Loucy (cell line): Measurements from ENCODE around the gene KL.

ENCODE experiments used
- H2AFZ ChIP-seq: fragments of 200-600 bp; sonication (generic); 2 replicates; pipeline ENCODE4 v1.6.0; 2016; ENCODE audit warnings: antibody characterized with exemption, mild to moderate bottlenecking, low read length, moderate library complexity
- H3F3A ChIP-seq: fragments of 200-600 bp; 2 replicates; pipeline ENCODE4 v1.6.0; 2016; ENCODE audit warnings: antibody characterized with exemption, low read depth, mild to moderate bottlenecking
- H3K27me3 ChIP-seq: fragments of 200-600 bp; sonication (generic); 2 replicates; pipeline ENCODE4 v1.6.1; 2014; ENCODE audit warnings: low read length, mild to moderate bottlenecking; ENCODE audit not compliant: insufficient read depth, poor library complexity, severe bottlenecking
- H3K36me3 ChIP-seq: fragments of 200-600 bp; sonication (generic); 2 replicates; pipeline ENCODE4 v1.6.1; 2016; ENCODE audit warnings: low read length; ENCODE audit not compliant: insufficient read depth
- H3K4me1 ChIP-seq: fragments of 200-600 bp; sonication (generic); 2 replicates; pipeline ENCODE4 v1.5.1; 2014; ENCODE audit warnings: low read length, mild to moderate bottlenecking; ENCODE audit not compliant: insufficient read depth, poor library complexity, severe bottlenecking
- H3K4me2 ChIP-seq: fragments of 200-600 bp; sonication (generic); 2 replicates; pipeline ENCODE4 v1.6.0; 2014; ENCODE audit warnings: antibody characterized with exemption, low read length, low read depth, mild to moderate bottlenecking; ENCODE audit not compliant: poor library complexity, severe bottlenecking
- H3K4me3 ChIP-seq: fragments of 200-600 bp; sonication (generic); 2 replicates; pipeline ENCODE4 v1.5.1; 2014; ENCODE audit warnings: low read length, mild to moderate bottlenecking, mixed read lengths; ENCODE audit not compliant: poor library complexity, severe bottlenecking
- H3K79me2 ChIP-seq: fragments of 200-600 bp; sonication (generic); 2 replicates; pipeline ENCODE4 v1.6.1; 2014; ENCODE audit warnings: low read length; ENCODE audit not compliant: insufficient read depth
- H3K9ac ChIP-seq: fragments of 200-600 bp; sonication (generic); 2 replicates; pipeline ENCODE4 v1.6.0; 2014; ENCODE audit warnings: mild to moderate bottlenecking, low read depth, low read length, moderate library complexity; ENCODE audit not compliant: poor library complexity, severe bottlenecking
- H3K9me2 ChIP-seq: fragments of 200-600 bp; sonication (generic); replicated peaks from 2 replicates; pipeline ENCODE4 v1.6.1; 2016; ENCODE audit warnings: low read depth, low read length, mixed read lengths
- H3K9me3 ChIP-seq: fragments of 200-600 bp; sonication (generic); 2 replicates; pipeline ENCODE4 v1.6.1; 2014; ENCODE audit warnings: mild to moderate bottlenecking, antibody characterized with exemption, low read length, low read depth; ENCODE audit not compliant: insufficient read depth
- H4K20me1 ChIP-seq: fragments of 200-600 bp; sonication (generic); 2 replicates; pipeline ENCODE4 v1.6.0; 2014; ENCODE audit warnings: antibody characterized with exemption, low read length, mild to moderate bottlenecking; ENCODE audit not compliant: insufficient read depth, poor library complexity, severe bottlenecking
- CTCF ChIP-seq: fragments of 200-600 bp; sonication (generic); conservative IDR thresholded peaks from 2 replicates; pipeline ENCODE4 v1.5.1; 2014; ENCODE audit warnings: mild to moderate bottlenecking, antibody characterized with exemption, low read length
- EZH2phosphoT487 ChIP-seq: fragments of 200-600 bp; IDR thresholded peaks from 2 replicates; pipeline ENCODE4 v1.6.1; 2018; ENCODE audit warnings: antibody characterized with exemption, mild to moderate bottlenecking, moderate library complexity, borderline replicate concordance

Gene KL

DNA sequence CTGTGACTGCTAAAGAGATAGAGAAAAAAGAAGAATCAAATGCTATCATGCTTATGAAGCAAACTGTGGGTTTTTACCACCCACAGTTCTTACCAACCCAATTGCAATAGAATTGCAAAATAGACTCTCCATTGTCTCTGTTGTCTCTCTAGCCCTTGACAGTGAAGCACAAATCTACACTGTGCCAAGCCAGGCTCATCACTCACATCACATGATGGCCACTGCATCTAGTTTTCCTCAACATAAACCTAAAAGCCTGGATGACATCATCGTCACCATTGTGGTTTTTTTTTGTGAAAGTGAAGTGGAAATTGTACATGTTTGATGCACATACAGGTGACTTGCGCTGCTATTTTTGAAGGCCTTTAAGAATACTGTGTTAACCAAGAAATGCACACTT is 56.1 kb downstream of the KL start:
- no peaks in the 10 kb centered on the region for H3K9me3 ChIP-seq
- H3K27me3 ChIP-seq = no peaks in the 10 kb centered on the region
- H3K79me2 ChIP-seq = no peaks in the 10 kb centered on the region
- no peak overlapping the region for H2AFZ ChIP-seq
- no peaks in the 10 kb centered on the region for H3K9me2 ChIP-seq
- H3K4me1 ChIP-seq = no peaks in the 10 kb centered on the region
- H3K4me3 ChIP-seq = no peak overlapping the region
- no peak overlapping the region for H3K9ac ChIP-seq
- H4K20me1 ChIP-seq = no peaks in the 10 kb centered on the region
- TF ChIP-seq EZH2phosphoT487 (no peak), CTCF (no peak)
- H3K4me2 ChIP-seq = no peak overlapping the region
- H3K36me3 ChIP-seq = no peaks in the 10 kb centered on the region
- no peaks in the 10 kb centered on the region for H3F3A ChIP-seq

DNA sequence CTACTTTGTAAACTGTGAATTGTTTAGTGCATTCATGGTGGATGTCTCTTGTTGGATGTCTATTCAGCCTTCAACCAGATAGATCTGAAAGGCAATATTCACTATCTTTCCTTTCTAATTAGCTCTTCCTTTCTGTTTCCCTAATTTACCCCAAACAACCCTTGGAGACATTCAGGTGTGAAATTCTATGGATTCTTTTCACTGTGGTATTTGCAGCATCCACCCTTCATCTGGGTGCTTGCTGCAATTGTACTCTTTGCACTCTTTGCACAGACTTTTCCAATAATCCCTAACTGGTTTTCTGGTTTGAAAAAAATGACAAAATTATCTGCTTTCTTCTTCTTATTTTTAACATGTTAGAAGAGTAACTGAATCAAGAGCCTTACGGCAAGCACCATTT is 56.5 kb downstream of the KL start:
- Histone ChIP-seq H3K9me2 (no peaks in the 10 kb centered on the region), H3F3A (no peaks in the 10 kb centered on the region), H3K36me3 (no peaks in the 10 kb centered on the region), H3K4me2 (no peak overlapping the region), H4K20me1 (no peaks in the 10 kb centered on the region), H3K4me1 (no peaks in the 10 kb centered on the region), H3K27me3 (no peaks in the 10 kb centered on the region), H2AFZ (no peak overlapping the region), H3K9me3 (no peaks in the 10 kb centered on the region), H3K4me3 (no peak overlapping the region), H3K79me2 (no peaks in the 10 kb centered on the region), H3K9ac (no peak overlapping the region)
- no peak for TF ChIP-seq EZH2phosphoT487
- TF ChIP-seq CTCF = no peak

DNA sequence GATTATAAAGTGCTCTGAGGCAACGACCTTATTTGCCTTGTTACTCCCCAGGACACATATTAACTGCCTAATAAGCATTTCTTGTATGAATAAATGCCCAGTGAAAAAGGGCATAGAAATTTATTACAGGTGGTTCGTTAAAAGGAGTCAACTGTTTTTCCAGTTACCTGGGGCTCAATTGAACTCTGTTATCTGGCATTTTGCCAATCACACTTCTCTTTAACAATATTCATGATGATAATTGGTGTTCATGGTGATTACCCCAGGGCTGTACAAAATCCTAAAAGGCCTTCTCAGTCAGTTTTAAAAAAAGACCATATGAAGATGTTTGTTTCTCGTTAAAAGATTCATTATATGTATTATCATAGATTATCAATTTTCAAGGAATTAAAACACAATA is 57.1 kb downstream of the KL start:
- Histone ChIP-seq H3K9me3 (no peaks in the 10 kb centered on the region), H4K20me1 (no peaks in the 10 kb centered on the region), H3K9me2 (no peaks in the 10 kb centered on the region), H2AFZ (no peak overlapping the region), H3K4me2 (no peak overlapping the region), H3F3A (no peaks in the 10 kb centered on the region), H3K79me2 (no peaks in the 10 kb centered on the region), H3K4me1 (no peaks in the 10 kb centered on the region), H3K9ac (no peak overlapping the region), H3K27me3 (no peaks in the 10 kb centered on the region), H3K4me3 (no peak overlapping the region), H3K36me3 (no peaks in the 10 kb centered on the region)
- TF ChIP-seq CTCF (no peak), EZH2phosphoT487 (no peak)
